HG03460 (cell line): ENCODE data around the gene ZSCAN9.

Experiments
- ATAC-seq: cut with Tn5 transposase; IDR thresholded peaks from one replicate; pipeline ENCODE4 v1.9.1; 2021; ENCODE audit not compliant: unreplicated experiment

Gene ZSCAN9

GRCh38 chr6:28220257-28221133, 4.6 kb upstream of the ZSCAN9 start:
- no peak for ATAC-seq

- ATAC-seq, result peak; percentile 19
These were observed 682 bp upstream of the ZSCAN9 start for GRCh38 chr6:28224131-28225055.

- ATAC-seq, result no peak
These were observed 1.4 kb downstream of the ZSCAN9 start for GRCh38 chr6:28226460-28226859.

- no peak for ATAC-seq
These were observed 7.7 kb downstream of the ZSCAN9 start for GRCh38 chr6:28232785-28233184.

GRCh38 chr6:28235912-28236452, 10.9 kb downstream of the ZSCAN9 start:
- ATAC-seq, result no peak

- ATAC-seq, result no peak
These were observed 14.6 kb downstream of the ZSCAN9 start for GRCh38 chr6:28239636-28240035.

- no peak for ATAC-seq
These were observed 15.4 kb downstream of the ZSCAN9 start for GRCh38 chr6:28240471-28240870.

GRCh38 chr6:28243946-28244345, 18.9 kb downstream of the ZSCAN9 start:
- no peak for ATAC-seq

GRCh38 chr6:28245206-28245941, 20.3 kb downstream of the ZSCAN9 start:
- ATAC-seq, result no peak

- ATAC-seq, result no peak
These were observed 23.8 kb downstream of the ZSCAN9 start for GRCh38 chr6:28248916-28249315.

- ATAC-seq, result no peak
These were observed 25.7 kb downstream of the ZSCAN9 start for GRCh38 chr6:28250747-28251146.

- peak; percentile 43 for ATAC-seq
These were observed 26.6 kb downstream of the ZSCAN9 start for GRCh38 chr6:28251661-28252008.

GRCh38 chr6:28252009-28252975, 27.2 kb downstream of the ZSCAN9 start, which contains the start of gene ZKSCAN4:
Gene ZKSCAN4, minus strand, starts transcription at chr6:28252269. Its CDS starts 289 bp downstream, at chr6:28251980.
- peak; percentile 82 for ATAC-seq

GRCh38 chr6:28254121-28254519, 29.0 kb downstream of the ZSCAN9 start:
- no peak for ATAC-seq

- no peak for ATAC-seq
These were observed 32.0 kb downstream of the ZSCAN9 start for GRCh38 chr6:28257042-28257441.

- ATAC-seq, result no peak
These were observed 34.1 kb downstream of the ZSCAN9 start, which contains the start of gene NKAPL for GRCh38 chr6:28258877-28259777. Gene NKAPL, plus strand, starts transcription at chr6:28259297. Its CDS starts 75 bp downstream, at chr6:28259372.

- no peak for ATAC-seq
These were observed 38.8 kb downstream of the ZSCAN9 start for GRCh38 chr6:28263922-28264321.

- no peak for ATAC-seq
These were observed 39.8 kb downstream of the ZSCAN9 start for GRCh38 chr6:28264834-28265401.
